Retinal pigment epithelial cell (primary cell): ENCODE results near the gene RRP9.

Source experiments
- DNase-seq: peaks from one replicate; pipeline ENCODE4 v3.0.0-alpha.2; 2010; ENCODE audit warnings: low read depth
- H3K4me3 ChIP-seq: 2 replicates; pipeline ENCODE4 v1.5.1; 2011; ENCODE audit warnings: mild to moderate bottlenecking, low read length, control low read depth, moderate library complexity
- CTCF ChIP-seq: conservative IDR thresholded peaks from 2 replicates; pipeline ENCODE4 v1.5.1; 2011; ENCODE audit warnings: low read depth, low read length, control low read depth, inconsistent platforms

RRP9 gene

GRCh38 chr3:51891242-51892039 is 50.3 kb downstream of the RRP9 start:
- no peak overlapping the region for H3K4me3 ChIP-seq
- TF ChIP-seq CTCF = no peak
- DNase-seq = no peak

GRCh38 chr3:51888463-51889105 is 53.1 kb downstream of the RRP9 start:
- no peak for DNase-seq
- TF ChIP-seq CTCF = no peak
- H3K4me3 ChIP-seq = no peak overlapping the region

- H3K4me3 ChIP-seq = no peak overlapping the region
- no peak for TF ChIP-seq CTCF
- no peak for DNase-seq
These were observed 54.1 kb downstream of the RRP9 start for GRCh38 chr3:51887620-51888019.

- no peak for TF ChIP-seq CTCF
- no peak overlapping the region for H3K4me3 ChIP-seq
- DNase-seq = no peak
These were observed 55.3 kb downstream of the RRP9 start for GRCh38 chr3:51886447-51886846.
